ENCODE data around the gene LPP.
A peak's percentile ranks its signal among the peaks of the same experiment; 100 is the strongest.
"Not testable (repeated sequence)": the region's sequence is repeated elsewhere in the genome, so short reads cannot be mapped to it uniquely, and the experiment has no call there.

LPP gene

DNA sequence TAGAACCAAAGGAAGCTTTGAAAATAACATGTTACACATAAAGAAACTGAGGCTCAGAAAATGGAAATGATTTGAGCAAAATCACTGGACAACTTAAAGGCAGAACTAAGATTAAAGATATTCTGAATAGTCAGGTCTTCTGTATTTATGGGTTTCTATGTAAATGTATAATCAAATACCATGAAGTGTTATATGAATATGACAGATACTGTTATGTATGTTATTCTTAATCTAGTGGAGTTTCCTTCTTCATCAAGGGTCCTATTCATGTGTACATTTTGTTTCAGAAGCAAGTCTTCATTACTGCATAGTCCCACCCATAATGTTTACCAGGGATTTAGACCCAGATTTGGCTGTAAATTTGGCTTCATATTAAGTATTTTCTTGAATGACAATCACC, 547.0 kb downstream of the LPP start:
- no peak for DNase-seq (ENCODE audit: low read depth in 1 of 2, low spot score in 1 of 2)
- no peak for TF ChIP-seq JUND (IDR thresholded peaks at IDR 0.05; ENCODE audit: low read depth)
- in situ Hi-C loops (cut with HindIII; ENCODE audit: low pct_unique_long_range_greater_than_20kb, low sequenced_read_pairs) = no loop called here

DNA sequence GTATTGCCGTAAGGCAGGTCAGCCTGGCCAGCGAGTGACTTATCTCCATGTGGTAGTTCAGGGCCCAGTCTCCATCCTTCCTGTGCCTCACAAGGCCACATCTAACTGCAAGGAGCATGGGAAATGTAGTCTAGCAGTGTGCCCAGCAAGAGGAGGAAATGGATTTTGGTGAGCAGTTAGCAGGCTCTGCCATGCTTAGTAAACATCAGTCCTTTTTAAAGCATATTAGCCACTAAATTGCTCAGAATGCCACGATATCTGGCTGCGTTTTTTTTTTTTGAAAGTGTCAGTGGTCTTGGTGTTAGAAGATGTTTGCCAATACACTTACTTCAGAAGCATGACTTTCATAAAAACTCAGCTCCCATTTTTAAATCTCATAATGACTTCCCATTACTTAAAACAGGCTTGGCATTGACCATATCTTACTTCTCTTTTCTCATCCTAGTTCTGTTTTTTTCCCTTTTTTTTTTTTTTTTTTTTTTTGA, 547.6 kb downstream of the LPP start:
- no peak for TF ChIP-seq JUND (IDR thresholded peaks at IDR 0.05; ENCODE audit: low read depth)
- in situ Hi-C loops (cut with HindIII; ENCODE audit: low pct_unique_long_range_greater_than_20kb, low sequenced_read_pairs) = no loop called here
- no peak for DNase-seq (ENCODE audit: low read depth in 1 of 2, low spot score in 1 of 2)

DNA sequence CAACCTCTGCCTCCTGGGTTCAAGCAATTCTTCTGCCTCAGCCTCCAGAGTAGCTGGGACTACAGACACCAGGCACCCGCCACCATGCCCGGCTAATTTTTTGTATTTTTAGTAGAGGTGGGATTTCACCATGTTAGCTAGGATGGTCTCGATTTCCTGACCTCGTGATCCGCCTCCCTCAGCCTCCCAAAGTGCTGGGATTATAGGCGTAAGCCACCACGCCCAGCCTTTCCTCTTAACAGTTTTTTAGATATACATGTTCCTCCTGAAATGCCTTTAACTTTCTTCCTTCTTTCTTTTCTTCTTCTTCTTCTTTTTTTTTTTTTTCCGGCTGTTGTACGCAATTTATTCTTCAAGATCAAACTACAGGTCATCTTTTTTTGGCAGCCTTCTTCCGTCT, 548.1 kb downstream of the LPP start:
- DNase-seq (ENCODE audit: low read depth in 1 of 2, low spot score in 1 of 2); in situ Hi-C loops (cut with HindIII; ENCODE audit: low pct_unique_long_range_greater_than_20kb, low sequenced_read_pairs): not testable (repeated sequence)

DNA sequence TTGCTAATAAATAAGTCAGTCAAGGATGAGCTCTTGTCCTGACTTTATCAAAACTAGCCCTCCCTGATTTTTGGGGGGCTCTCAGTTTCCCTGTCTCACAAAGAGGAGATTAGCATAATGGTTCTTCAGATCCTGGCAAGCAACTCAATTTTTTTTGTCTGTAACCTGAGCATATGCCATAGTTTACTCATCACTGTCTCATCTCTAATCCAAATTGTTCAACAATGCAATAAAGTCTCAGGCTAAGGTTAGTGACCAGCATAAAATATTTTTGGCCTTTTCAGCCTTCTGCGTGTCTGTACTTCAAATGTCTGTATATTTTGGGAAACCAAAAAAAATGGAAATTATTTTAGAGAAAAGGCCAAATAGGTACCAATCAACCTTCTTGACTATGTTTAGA, 552.2 kb downstream of the LPP start:
- no peak for DNase-seq (ENCODE audit: low read depth in 1 of 2, low spot score in 1 of 2)
- no peak for TF ChIP-seq JUND (IDR thresholded peaks at IDR 0.05; ENCODE audit: low read depth)
- in situ Hi-C loops (cut with HindIII; ENCODE audit: low pct_unique_long_range_greater_than_20kb, low sequenced_read_pairs) = no loop called here

DNA sequence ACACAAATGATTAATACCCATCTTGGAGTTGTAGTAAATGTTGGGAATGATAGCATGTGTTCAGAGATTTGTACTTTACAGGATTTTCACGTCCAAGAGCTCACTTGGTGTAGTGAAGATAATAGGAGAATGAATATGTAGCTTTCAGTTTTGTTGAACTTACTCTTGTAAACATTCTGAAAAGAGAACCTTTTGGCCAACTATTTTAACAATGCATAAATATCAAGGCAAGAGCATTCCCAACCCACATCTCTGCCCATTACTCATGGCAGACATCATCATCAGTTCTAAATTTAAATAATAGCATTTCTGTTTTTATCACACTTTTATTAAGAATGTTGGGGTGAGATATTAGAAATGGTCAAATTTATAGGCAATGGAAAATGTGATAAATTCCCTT, 552.6 kb downstream of the LPP start:
- in situ Hi-C loops (cut with HindIII; ENCODE audit: low pct_unique_long_range_greater_than_20kb, low sequenced_read_pairs) = no loop called here
- TF ChIP-seq JUND (IDR thresholded peaks at IDR 0.05; ENCODE audit: low read depth) = no peak
- no peak for DNase-seq (ENCODE audit: low read depth in 1 of 2, low spot score in 1 of 2)

DNA sequence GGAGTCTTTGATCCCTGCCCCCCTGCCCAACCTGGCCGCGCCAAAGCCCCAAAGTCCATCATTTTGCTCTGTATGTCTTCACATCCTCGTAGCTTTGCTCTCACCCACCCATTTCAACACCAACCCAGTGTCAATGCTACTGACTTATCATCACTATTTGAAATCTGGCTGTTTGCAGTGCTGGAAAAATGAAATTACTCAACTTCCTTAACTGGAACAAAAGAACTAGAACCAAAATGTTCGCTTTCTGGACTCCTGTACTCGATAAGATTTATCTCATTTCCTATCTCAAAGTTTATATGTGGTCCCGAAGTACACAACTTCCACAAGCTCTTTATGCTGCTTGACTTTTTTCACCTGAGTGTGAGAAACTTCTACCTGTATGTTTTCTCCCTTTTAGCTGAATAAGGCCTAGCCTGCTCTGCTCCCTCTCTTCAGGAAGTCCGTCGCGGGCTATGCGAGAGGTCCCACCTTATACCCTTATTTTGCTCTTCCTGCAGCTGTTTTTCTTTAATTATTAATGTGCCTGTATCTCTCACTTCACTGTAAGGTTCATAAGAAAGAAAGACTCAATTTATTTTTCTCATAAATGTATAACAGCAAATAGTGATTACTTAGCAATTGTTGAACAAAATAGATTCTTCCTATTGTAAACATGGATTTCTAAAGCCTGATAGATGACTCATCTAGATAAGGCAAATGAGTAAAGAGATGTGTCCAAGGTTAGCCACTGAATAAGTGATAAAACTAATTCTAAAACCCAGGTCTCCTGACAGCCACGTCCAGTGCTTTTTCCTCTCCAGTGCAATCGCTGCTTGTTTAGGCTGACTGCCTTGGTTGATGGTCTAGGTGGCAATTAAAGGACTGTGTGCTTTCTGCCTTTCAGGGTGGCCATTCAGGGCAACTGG, 553.7 kb downstream of the LPP start:
- TF ChIP-seq JUND (IDR thresholded peaks at IDR 0.05; ENCODE audit: low read depth) = no peak
- in situ Hi-C loops (cut with HindIII; ENCODE audit: low pct_unique_long_range_greater_than_20kb, low sequenced_read_pairs) = no loop called here
- no peak for DNase-seq (ENCODE audit: low read depth in 1 of 2, low spot score in 1 of 2)

DNA sequence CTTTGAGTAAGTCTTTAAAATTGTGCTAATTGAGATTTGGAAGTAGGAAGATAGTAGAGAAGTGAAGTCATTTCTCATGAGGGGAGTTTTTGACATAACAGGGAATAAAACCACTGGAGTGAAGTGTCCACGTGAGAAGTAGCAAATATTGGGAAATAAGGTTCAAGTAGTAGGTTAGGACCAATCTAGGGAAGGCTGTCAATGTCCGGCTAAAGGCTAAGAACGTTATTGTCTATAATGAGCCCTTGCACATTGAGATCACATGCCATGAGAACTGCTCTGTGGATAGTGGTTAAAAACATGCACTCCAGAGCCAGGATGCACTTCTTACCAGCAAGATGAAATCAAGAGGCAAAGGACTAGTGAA, 557.9 kb downstream of the LPP start:
- DNase-seq (ENCODE audit: low read depth in 1 of 2, low spot score in 1 of 2) = no peak
- TF ChIP-seq JUND (IDR thresholded peaks at IDR 0.05; ENCODE audit: low read depth) = no peak
- in situ Hi-C loops (cut with HindIII; ENCODE audit: low pct_unique_long_range_greater_than_20kb, low sequenced_read_pairs) = no loop called here

DNA sequence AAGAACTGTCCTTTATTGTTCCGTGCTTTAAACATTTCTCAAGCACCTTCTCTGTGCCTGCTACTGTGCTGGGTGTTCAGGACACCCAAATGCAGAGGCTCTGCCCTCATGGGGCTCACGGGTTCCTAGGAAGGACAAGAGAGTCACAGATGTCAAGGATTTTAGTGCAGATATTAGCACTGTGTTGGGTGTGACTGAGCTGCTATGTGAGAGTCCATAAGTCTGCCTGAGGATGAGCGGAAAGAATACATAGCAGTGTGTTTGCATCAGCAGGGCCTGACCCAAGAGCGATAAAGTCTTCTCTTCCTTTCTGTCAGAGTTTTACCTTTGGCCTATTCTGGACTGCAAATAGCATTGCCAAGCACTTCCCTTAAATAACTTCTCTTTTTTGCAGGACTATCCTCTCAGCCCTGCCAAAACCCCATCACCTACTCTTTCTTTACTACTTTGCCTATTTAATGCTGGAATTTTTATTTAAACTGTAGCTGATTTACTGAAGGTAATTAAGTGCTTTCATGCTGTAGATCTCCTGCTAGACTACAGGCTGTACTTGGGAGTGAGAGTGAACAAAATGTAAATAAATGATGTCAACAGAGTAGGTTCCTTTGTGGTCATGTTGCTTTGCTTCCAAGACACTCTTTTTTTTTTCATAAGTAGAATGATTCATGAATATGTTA, 558.4 kb downstream of the LPP start:
- no peak for TF ChIP-seq JUND (IDR thresholded peaks at IDR 0.05; ENCODE audit: low read depth)
- in situ Hi-C loops (cut with HindIII; ENCODE audit: low pct_unique_long_range_greater_than_20kb, low sequenced_read_pairs) = no loop called here
- peak; percentile 12 to 18 for DNase-seq (ENCODE audit: low read depth in 1 of 2, low spot score in 1 of 2)

DNA sequence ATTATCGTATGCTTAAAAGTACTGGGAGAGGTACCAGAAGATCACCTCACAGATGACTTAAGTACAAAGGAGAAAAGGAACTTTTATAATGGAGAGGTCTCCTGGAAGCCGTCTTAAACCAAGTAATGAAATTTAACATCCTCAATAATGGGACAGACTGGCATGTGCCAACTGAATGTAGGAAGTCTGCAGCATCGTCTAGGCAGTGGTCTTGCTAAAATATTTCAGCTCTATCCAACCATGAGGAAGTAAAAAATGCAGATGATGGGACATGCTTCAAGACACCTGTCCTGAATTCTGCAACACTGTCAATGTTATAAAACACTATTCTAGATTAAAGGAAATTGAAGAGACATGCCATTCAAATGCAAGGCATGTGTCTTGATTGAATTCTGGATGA, 559.0 kb downstream of the LPP start:
- in situ Hi-C loops (cut with HindIII; ENCODE audit: low pct_unique_long_range_greater_than_20kb, low sequenced_read_pairs) = no loop called here
- DNase-seq (ENCODE audit: low read depth in 1 of 2, low spot score in 1 of 2) = no peak
- TF ChIP-seq JUND (IDR thresholded peaks at IDR 0.05; ENCODE audit: low read depth) = no peak

DNA sequence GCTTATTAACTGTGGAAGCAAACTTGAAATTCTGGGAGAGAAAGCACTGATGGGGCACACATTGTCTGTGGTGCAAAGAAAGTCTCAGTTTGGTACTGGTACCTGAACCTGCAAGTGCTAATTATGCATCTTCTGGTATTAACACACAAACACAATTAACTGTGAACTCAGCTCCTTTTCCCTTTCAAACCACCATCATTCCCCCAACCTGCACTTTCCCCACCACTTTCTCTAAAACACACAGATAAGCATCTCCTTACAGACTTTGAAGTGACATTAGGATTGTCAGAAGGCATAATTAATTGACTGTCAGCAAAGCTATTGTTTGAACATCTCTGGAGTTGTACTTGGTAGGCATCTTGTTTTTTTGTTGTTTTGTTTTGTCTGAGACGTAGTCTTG, 565.6 kb downstream of the LPP start:
- in situ Hi-C loops (cut with HindIII; ENCODE audit: low pct_unique_long_range_greater_than_20kb, low sequenced_read_pairs) = no loop called here
- no peak for TF ChIP-seq JUND (IDR thresholded peaks at IDR 0.05; ENCODE audit: low read depth)

DNA sequence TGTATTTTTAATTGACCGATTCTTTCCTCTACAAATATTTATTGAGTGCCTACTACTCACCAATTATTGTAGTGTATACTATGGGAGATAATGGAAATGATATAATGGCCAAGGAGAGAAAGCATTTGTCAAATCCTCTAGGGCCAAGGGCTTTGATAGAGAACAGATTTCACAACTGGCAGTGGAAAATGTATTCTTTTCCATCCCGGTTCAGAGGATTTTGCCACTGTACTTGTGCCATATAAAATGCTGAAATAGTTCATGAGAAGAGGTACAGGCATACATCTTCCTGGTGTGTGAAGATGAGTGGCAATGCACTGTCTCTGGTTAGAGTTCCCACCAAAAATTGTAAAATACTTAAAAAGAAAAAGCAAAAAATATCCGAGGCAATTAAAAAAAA, 566.3 kb downstream of the LPP start:
- no peak for DNase-seq (ENCODE audit: low read depth in 1 of 2, low spot score in 1 of 2)
- in situ Hi-C loops (cut with HindIII; ENCODE audit: low pct_unique_long_range_greater_than_20kb, low sequenced_read_pairs) = no loop called here
- TF ChIP-seq JUND (IDR thresholded peaks at IDR 0.05; ENCODE audit: low read depth) = no peak

More for the DNA sequence above, 565.6 kb downstream of the LPP start:
- DNase-seq (ENCODE audit: low read depth in 1 of 2, low spot score in 1 of 2) = no peak

DNA sequence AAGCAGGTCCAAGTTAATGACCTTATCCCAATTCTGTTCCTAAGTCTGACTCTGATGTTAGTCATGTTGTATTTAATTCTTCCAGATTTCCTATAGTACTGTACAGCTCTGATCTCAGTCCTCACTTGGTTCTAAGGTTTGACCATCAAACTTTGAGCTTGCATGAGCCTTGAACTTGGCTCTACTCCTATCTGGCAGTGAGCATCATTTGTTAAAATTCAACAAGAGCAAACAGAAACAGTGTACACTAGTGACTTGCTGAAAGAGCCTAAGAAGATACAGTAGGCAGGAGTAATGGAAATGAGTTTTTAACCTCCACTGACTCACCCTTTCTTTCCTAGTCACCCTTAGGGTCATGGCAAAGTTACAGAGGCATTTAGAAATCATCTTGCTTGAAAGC, 566.7 kb downstream of the LPP start:
- in situ Hi-C loops (cut with HindIII; ENCODE audit: low pct_unique_long_range_greater_than_20kb, low sequenced_read_pairs) = no loop called here
- no peak for TF ChIP-seq JUND (IDR thresholded peaks at IDR 0.05; ENCODE audit: low read depth)
- no peak for DNase-seq (ENCODE audit: low read depth in 1 of 2, low spot score in 1 of 2)

DNA sequence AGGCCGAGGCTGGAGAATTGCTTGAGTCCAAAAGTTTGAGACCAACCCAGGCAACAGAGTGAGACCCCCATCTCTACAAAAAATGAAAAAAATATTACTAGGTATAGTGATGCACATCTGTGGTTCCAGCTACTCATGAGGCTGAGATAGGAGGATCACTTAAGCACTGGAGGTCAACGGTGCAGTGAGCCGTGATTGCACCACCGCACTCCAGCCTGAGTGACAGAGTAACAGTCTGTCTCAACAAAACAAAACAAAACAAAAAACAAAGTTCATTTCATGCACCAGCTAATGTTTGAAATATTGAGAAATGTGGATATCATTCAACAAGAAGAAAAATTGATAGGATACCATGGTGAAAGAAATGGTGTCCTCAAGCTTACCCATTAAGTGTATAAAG, 567.4 kb downstream of the LPP start:
- in situ Hi-C loops (cut with HindIII; ENCODE audit: low pct_unique_long_range_greater_than_20kb, low sequenced_read_pairs) = no loop called here
- TF ChIP-seq JUND (IDR thresholded peaks at IDR 0.05; ENCODE audit: low read depth) = no peak
- DNase-seq (ENCODE audit: low read depth in 1 of 2, low spot score in 1 of 2) = no peak
